ENCODE measurements around the gene TIA1.

GRCh38 chr2:70255637-70256314 lies 7.3 kb upstream of the TIA1 start:
- TF ChIP-seq CTCF (IDR thresholded peaks at IDR 0.05) (no peak), EZH2phosphoT487 (IDR thresholded peaks at IDR 0.05) (no peak), EZH2 (IDR thresholded peaks at IDR 0.05) (no peak)
